ENCODE results near the gene PSMD6.

DNA sequence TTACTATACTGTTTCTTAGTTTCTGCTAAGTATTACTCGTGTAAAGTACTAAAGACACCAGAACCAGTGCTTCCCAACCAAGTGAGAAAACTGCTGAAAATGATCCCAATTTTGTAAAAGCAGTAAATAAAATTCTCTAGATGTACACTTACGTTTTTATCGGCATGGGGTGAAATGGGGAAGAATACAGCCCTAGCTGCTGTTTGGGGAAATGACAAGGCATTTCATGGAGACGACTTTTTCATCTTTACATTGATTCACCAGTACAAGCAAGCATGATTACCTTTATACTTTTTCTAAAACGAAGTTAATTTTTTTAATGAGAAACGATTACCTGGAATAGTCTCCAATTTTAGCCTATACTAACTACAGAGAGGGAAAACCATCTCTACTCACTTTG, 1.4 kb downstream of the PSMD6 start:
- TF ChIP-seq, protein P1, sequence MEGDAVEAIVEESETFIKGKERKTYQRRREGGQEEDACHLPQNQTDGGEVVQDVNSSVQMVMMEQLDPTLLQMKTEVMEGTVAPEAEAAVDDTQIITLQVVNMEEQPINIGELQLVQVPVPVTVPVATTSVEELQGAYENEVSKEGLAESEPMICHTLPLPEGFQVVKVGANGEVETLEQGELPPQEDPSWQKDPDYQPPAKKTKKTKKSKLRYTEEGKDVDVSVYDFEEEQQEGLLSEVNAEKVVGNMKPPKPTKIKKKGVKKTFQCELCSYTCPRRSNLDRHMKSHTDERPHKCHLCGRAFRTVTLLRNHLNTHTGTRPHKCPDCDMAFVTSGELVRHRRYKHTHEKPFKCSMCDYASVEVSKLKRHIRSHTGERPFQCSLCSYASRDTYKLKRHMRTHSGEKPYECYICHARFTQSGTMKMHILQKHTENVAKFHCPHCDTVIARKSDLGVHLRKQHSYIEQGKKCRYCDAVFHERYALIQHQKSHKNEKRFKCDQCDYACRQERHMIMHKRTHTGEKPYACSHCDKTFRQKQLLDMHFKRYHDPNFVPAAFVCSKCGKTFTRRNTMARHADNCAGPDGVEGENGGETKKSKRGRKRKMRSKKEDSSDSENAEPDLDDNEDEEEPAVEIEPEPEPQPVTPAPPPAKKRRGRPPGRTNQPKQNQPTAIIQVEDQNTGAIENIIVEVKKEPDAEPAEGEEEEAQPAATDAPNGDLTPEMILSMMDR (conservative IDR thresholded peaks at IDR 0.05; ENCODE audit: low read depth, low read length): no peak
- TF ChIP-seq EZH2 (IDR thresholded peaks at IDR 0.05; ENCODE audit: borderline replicate concordance, low read depth, low read length, poor library complexity, severe bottlenecking): no peak
